Measurements from ENCODE around the gene ISG15. TPM values are rescaled to one million over a fixed set of nuclear protein-coding genes. Genes with fewer than 3 reads are reported as not detected.

The ISG15 gene
- total RNA-seq, 2 donors from 2014 or later: 8.3 to 29.0 TPM

DNA sequence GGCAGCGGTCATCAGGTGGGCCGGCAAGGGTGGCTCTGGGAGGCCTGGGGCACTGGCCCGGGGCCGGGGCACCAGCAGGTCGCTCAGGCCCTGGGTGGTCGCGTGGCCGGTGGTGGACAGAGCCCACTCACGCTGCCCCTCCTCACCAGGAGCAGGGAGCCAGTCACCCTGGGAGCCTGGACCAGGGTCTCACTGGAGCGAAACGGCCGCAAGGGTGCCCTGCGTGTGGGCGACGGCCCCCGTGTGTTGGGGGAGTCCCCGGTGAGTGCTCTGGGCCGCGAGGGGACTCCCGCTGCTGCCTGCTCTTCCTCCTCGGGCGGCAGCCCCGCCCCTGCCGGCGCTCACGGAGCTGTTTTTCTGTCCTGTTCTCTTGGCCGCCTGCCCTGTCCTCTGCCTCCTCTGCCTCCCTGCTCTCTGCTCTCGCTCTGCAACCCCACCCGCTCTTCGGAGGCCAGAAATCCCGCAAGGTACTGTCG, 37.3 kb downstream of the ISG15 start:
- no peak for DNase-seq
- Histone ChIP-seq H3K9me3 (no peaks in the 10 kb centered on the region), H3K4me3 (no peak overlapping the region), H3K4me1 (no peaks in the 10 kb centered on the region), H3K36me3 (replicated peaks in 1 of 2; ENCODE audit: insufficient read depth in 1 of 2, low read depth in 2 of 2) (no peaks in the 10 kb centered on the region), H3K27me3 (no peaks in the 10 kb centered on the region), H3K27ac (no peak overlapping the region)
- intact Hi-C loops (cut with DNase I): no loop called here
- no peak for TF ChIP-seq POLR2A (IDR thresholded peaks at IDR 0.05)
- TF ChIP-seq, protein P1, sequence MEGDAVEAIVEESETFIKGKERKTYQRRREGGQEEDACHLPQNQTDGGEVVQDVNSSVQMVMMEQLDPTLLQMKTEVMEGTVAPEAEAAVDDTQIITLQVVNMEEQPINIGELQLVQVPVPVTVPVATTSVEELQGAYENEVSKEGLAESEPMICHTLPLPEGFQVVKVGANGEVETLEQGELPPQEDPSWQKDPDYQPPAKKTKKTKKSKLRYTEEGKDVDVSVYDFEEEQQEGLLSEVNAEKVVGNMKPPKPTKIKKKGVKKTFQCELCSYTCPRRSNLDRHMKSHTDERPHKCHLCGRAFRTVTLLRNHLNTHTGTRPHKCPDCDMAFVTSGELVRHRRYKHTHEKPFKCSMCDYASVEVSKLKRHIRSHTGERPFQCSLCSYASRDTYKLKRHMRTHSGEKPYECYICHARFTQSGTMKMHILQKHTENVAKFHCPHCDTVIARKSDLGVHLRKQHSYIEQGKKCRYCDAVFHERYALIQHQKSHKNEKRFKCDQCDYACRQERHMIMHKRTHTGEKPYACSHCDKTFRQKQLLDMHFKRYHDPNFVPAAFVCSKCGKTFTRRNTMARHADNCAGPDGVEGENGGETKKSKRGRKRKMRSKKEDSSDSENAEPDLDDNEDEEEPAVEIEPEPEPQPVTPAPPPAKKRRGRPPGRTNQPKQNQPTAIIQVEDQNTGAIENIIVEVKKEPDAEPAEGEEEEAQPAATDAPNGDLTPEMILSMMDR (IDR thresholded peaks at IDR 0.05): no peak
- ATAC-seq: no peak
- 92 to 99% methylated on average over 14 to 27 of the region's 32 CpGs for WGBS, 2 donors

DNA sequence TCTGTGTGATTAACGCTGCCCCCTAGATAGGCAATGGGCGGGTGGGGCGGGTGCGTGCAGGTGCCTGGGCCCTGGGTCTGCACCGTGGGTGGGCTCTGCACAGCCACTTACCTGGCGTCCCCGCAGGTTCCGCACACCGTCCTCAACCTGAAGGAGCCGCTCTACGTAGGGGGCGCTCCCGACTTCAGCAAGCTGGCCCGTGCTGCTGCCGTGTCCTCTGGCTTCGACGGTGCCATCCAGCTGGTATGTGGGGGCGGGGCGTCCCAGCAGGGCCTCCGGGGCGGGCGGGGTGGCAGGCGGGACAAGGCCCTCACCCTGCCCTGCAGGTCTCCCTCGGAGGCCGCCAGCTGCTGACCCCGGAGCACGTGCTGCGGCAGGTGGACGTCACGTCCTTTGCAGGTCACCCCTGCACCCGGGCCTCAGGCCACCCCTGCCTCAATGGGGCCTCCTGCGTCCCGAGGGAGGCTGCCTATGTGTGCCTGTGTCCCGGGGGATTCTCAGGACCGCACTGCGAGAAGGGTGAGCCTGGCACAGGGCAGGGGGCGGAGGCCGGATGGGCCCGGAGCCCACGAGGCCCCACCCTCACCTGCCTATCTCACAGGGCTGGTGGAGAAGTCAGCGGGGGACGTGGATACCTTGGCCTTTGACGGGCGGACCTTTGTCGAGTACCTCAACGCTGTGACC, 38.0 kb downstream of the ISG15 start:
- intact Hi-C loops (cut with DNase I): no loop called here
- no peaks in the 10 kb centered on the region for H3K4me1 ChIP-seq
- no peak for DNase-seq
- TF ChIP-seq POLR2A (IDR thresholded peaks at IDR 0.05): no peak
- TF ChIP-seq, protein P1 (IDR thresholded peaks at IDR 0.05): no peak
- no peak overlapping the region for H3K27ac ChIP-seq
- no peak for ATAC-seq
- no peaks in the 10 kb centered on the region for H3K27me3 ChIP-seq
- no peaks in the 10 kb centered on the region for H3K36me3 ChIP-seq (replicated peaks in 1 of 2; ENCODE audit: insufficient read depth in 1 of 2, low read depth in 2 of 2)
- 90 to 92% methylated on average over 18 to 41 of the region's 46 CpGs for WGBS, 2 donors
- no peaks in the 10 kb centered on the region for H3K9me3 ChIP-seq
- no peak overlapping the region for H3K4me3 ChIP-seq

DNA sequence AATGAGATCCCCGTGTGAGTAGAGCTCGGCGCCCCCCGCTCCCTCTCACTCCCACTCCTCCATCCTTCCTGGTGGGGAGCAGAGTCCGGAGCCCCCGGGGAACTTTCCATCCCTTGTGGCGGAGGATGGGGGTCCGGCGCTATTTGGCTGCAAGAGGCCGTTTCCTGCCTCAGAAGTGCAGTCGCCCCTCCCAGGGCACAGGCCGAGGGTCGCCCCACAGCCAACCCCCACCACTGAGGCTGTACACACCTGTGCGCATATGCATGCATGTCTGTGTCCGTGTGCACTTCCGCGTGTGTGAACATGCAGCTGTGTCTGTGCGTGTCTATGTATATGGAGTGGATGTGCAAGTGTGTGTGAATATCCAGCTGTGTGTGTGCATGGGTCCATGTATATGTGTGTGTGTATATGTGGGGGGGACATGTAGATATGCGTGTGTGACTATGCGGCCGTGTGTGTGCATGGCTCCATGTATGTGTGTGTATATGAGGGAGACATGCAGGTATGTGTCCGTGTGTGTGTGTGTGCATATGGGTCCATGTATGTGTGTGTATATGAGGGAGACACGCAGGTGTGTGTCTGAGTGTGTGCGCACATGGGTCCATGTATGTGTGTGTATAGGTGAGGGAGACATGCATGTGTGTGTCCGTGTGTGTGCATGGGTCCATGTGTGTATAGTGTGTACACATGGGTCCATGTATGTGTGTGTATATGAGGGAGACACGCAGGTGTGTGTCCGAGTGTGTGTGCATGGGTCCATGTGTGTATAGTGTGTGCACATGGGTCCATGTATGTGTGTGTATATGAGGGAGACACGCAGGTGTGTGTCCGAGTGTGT, 38.9 kb downstream of the ISG15 start:
- Histone ChIP-seq H3K36me3 (replicated peaks in 1 of 2; ENCODE audit: insufficient read depth in 1 of 2, low read depth in 2 of 2) (no peaks in the 10 kb centered on the region), H3K27ac (no peak overlapping the region), H3K9me3 (no peaks in the 10 kb centered on the region), H3K27me3 (no peaks in the 10 kb centered on the region), H3K4me3 (no peak overlapping the region), H3K4me1 (no peaks in the 10 kb centered on the region)
- DNase-seq (no peak), ATAC-seq (no peak)
- intact Hi-C loops (cut with DNase I): no loop called here
- TF ChIP-seq POLR2A (IDR thresholded peaks at IDR 0.05): no peak
- TF ChIP-seq, protein P1 (IDR thresholded peaks at IDR 0.05): no peak
- WGBS, 2 donors: 92% methylated on average over 29 of the region's 29 CpGs

DNA sequence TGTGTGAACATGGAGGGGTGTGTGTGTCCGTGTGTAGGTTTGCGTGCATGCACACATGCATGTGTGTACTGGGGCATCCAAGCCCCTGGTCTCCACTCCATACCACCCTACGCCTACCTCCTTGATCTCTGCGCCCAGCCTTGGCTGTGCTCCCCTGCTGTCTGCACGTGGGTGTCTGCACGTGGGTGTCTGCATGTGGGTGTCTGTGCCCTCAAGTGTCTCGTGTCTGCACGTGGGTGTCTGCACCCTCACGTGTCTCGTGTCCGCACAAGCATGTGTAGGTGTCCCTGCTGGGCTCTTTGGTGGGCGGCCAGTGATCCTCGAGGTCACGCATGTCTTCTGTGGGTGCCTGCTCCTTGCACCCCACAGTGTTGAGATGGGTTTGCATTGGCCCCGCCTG, 39.7 kb downstream of the ISG15 start:
- TF ChIP-seq POLR2A (IDR thresholded peaks at IDR 0.05): no peak
- TF ChIP-seq, protein P1 (IDR thresholded peaks at IDR 0.05): no peak
- ATAC-seq (no peak), DNase-seq (no peak)
- no peak overlapping the region for H3K27ac ChIP-seq
- 92 to 94% methylated on average over 6 to 12 of the region's 15 CpGs for WGBS, 2 donors
- H3K36me3 ChIP-seq (replicated peaks in 1 of 2; ENCODE audit: insufficient read depth in 1 of 2, low read depth in 2 of 2): no peaks in the 10 kb centered on the region
- no peak overlapping the region for H3K4me3 ChIP-seq
- no peaks in the 10 kb centered on the region for H3K27me3 ChIP-seq
- intact Hi-C loops (cut with DNase I): no loop called here
- H3K9me3 ChIP-seq: no peaks in the 10 kb centered on the region
- peaks cover 1% of the 10 kb centered on the region for H3K4me1 ChIP-seq

Data from body of pancreas (tissue), 4 donors.